ENCODE data around the gene MC1R. TPM values are rescaled to one million over a fixed set of nuclear protein-coding genes. Genes with fewer than 3 reads are reported as not detected.

MC1R gene
- total RNA-seq, 1 donor from 2014 or later, result 9.5 TPM

- intact Hi-C loops (cut with micrococcal nuclease), result no loop called here
These were observed 23.0 kb upstream of the MC1R start for GRCh38 chr16:89895482-89896250.

DNA sequence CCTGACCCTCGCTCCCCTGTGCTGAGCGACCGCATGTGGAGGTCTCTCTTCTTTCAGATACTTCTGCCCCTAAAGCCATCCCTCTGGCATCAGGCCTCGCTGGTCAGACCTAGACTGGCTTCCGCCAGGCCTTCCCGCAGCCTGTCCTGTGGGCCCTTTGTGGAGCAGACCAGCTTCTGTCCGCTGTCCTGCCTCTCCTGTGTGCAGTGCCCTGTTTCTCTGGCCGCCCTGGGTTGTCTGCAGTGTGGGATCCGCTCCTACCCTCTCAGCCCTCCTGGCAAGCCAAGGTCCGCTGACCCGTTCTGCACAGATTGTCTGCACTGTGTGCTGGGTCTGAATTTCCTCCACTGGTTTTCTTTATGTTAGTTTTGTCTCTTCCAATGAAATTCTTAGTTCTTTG is 21.5 kb upstream of the MC1R start:
- intact Hi-C loops (cut with micrococcal nuclease), result no loop called here

DNA sequence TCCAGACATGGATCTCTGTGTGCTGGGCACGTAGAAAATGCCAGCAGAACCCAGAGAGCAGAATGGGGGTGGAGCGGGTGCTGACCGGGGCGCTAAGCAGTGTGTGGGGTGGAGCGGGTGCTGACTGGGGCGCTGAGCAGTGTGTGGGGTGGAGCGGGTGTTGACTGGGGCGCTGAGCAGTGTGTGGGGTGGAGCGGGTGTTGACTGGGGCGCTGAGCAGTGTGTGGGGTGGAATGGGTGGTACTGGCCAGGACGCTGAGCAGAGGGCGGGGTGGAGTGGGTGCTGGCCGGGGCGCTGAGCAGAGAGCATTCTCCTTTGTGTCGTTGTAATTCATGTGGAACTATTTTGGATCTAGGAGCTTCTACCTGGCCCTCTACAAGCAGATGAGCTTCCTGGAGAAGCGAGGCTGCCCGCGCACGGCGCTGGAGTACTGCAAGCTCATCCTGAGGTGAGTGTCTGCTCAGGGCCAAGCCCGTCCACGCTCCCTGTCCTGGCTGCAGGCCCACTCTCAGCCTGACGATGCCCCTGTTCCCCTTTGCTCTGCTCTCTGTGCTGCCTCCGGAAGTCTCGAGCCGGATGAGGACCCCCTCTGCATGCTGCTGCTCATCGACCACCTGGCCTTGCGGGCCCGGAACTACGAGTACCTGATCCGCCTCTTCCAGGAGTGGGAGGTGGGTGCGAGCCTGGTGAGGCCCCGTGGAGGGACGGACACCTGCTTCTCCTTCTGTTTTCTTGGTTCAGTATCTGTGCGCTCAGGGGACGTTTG is 20.3 kb upstream of the MC1R start:
- intact Hi-C loops (cut with micrococcal nuclease), result no loop called here

DNA sequence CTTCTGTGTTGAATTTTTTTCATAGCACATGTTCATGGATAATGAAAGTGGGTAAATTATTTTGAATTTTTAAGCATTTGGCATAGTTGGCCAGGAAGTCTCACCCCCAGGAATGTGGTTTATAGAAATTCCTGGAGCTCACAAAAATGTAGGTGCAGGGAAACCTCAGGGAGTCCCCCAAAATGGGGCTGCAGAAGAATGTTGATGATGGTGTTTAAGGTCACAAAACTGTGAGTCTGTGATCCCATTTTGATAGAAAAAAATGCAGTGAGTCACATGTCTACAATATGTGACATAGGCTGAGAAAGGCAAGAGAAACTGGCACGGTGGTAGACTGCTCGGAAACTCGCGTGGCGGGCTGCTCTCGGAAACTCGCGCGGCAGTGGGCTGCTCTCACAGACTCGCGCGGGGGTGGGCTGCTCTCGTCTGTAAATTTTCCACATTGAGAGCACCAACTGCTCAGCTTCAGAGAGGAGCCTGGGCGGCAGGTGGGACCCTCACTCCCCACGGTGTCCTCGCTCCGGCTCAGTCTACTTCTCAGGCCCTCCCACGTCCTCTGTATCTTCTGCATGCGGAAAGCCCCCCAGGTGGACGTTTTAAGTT is 18.7 kb upstream of the MC1R start:
- intact Hi-C loops (cut with micrococcal nuclease), result no loop called here

DNA sequence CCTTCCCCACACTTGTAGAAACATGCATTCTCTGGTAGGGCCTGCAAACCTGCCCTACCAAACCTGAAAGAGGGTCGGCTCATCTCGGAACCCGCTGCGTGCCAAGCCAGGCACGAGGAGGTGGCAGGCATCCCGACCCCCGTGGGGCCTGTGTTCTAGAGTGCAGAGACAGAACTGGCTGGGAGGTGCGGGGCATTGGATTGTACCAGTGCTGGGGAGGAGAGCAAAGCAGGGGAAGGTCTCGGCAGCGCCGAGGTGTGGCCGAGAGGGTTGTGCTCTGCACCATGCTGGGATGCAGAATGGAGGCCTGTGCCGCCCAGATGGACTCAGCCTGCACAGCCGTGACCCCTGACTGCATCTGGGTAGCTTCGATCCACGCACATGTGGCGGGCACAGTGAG is 17.8 kb upstream of the MC1R start:
- intact Hi-C loops (cut with micrococcal nuclease), result no loop called here

DNA sequence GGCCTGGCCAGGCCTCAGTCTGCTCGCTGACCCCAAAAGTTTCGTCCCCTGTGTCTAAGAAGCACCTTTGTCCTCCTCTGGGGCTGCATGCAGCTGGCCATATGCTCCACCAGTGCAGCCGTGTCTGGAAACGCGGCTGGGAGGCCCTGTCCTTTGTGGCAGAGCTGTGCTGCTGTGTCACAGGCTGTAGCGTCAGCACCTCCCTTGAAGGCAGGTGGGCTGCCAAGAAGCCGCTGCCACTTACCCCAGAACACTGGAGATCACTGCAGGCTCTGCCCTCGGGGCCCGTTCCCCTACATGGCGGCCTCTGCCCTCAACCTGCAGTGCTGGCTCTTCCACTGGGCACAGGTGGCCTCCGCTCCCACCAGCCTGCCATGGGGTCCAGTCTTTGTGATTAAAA is 15.7 kb upstream of the MC1R start:
- intact Hi-C loops (cut with micrococcal nuclease), result no loop called here

- intact Hi-C loops (cut with micrococcal nuclease), result no loop called here
These were observed 14.7 kb upstream of the MC1R start for GRCh38 chr16:89903908-89904515.

DNA sequence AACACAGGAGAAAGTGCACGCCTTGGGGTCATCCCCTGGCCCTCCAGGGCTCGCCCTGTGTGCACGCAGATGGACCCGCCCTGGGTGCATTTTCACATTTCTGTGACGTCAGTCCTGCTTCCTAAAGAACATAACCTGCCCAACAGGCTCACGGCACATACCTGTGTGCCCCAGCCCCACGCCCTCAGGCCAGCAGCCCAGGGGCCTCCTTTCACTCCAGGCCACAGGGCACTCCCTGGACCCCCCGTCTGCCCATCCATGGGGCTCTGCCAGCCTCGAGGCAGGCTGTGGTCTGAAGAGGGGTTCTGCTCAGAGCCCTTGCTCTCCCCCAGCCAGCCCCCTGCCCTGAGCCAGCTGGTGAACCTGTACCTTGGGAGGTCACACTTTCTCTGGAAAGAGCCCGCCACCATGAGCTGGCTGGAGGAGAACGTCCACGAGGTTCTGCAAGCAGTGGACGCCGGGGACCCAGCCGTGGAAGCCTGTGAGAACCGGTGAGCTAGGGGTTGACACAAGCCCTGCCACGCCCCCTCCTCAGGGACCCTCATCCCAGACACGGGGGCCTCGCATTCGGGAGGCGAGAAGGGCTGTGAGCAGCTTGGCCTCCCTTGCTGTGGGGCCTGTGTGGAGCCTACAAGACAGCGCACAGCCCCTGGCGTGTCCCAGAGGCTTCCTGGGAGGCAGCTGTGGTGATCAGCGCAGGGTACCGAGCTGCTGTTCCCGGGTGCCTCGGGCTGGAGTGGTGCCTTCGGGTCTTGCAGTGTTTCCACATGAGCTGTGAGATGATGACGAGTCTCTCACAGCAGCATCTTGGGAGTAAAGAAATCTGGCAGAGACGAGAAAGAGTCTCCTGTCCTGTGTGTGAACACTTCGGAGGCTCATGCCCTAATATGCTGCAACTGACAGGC is 13.8 kb upstream of the MC1R start:
- intact Hi-C loops (cut with micrococcal nuclease), result no loop called here

DNA sequence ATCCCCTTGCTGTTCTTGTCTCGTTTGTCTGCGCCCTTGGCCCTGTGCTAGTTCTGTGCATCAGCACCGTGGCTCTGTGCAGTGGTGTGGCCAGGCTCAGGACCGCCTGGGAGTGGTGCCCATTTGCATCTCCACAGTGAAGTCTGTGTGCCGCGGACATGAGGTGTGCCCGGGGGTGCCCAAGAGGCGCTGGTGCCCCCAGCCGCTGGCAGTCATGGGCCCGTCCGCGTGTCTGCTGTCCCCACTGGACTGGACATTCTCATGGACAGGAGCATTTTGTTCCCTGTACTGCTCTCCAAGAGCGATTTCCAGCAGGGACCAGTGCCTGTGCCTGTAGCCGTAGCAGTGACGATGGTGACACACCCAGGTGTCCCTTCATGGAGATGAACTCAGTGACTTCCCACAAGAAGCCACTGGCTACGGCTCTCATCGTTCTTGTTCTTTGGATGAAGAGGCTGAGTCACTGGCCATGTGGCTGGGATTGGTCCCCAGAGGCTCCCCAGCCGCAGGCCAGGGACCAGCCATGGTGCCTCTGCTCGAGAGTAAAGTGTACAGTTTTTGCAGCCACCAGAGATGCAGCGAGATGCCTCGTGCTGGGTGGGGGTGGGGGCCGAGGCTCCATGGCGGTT is 13.0 kb upstream of the MC1R start:
- intact Hi-C loops (cut with micrococcal nuclease), result no loop called here

DNA sequence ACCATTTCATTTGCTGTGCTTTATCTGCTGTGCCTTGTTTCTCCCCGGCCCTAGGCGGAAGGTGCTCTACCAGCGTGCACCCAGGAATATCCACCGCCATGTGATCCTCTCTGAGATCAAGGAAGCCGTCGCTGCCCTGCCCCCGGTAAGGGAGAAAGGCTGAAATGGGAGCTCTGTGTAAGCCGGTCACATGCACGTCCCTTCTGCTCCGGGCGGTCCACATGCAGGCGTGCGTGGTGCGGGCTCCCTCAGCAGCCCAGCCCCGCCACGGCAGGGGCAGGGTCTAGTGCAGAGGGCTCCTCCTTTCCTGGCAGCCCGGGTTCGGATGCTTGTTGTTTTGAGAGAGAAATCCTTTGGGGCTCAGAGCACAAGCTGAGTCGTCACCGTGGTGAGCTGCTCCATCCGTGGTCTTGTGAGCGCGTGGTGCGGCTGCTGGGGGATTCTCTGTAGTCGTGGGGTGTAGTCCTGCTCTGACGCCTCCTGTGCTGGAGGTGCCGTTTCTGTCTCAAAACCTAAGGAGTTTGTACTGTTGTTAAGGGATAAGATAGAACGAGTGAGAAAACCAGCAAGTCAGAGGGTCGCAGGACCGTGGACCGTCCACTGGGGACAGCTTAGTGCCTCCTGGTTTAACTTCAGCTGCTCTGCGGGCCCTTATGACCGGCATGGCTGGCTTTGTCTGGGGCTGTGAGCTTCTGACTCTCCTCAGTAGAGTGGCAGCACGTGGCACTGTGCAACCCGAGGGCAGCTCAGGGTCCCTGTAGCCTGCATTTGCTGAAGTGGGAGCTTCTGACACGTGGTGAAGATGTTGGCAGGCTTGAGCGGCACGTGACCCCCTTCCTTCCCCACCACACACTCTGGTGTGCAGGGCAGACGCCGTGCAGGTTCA is 12.3 kb upstream of the MC1R start:
- intact Hi-C loops (cut with micrococcal nuclease), result no loop called here

- intact Hi-C loops (cut with micrococcal nuclease), result no loop called here
These were observed 11.4 kb upstream of the MC1R start for GRCh38 chr16:89907055-89907814.

DNA sequence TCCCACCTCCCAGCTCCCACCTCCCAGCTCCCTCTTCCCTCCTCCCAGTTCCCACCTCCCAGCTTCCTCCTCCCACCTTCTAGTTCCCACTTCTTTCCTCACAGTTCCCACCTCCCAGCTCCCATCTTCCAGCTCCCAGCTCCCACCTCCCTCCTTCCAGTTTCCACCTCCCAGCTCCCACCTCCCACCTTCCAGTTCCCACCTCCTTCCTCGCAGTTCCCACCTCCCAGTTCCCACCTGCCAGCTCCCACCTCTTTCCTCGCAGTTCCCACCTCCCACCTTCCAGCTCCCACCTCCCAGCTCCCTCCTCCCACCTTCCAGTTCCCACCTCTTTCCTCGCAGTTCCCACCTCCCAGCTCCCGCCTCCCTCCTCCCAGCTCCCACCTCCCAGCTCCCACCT is 10.4 kb upstream of the MC1R start:
- intact Hi-C loops (cut with micrococcal nuclease), result no loop called here

DNA sequence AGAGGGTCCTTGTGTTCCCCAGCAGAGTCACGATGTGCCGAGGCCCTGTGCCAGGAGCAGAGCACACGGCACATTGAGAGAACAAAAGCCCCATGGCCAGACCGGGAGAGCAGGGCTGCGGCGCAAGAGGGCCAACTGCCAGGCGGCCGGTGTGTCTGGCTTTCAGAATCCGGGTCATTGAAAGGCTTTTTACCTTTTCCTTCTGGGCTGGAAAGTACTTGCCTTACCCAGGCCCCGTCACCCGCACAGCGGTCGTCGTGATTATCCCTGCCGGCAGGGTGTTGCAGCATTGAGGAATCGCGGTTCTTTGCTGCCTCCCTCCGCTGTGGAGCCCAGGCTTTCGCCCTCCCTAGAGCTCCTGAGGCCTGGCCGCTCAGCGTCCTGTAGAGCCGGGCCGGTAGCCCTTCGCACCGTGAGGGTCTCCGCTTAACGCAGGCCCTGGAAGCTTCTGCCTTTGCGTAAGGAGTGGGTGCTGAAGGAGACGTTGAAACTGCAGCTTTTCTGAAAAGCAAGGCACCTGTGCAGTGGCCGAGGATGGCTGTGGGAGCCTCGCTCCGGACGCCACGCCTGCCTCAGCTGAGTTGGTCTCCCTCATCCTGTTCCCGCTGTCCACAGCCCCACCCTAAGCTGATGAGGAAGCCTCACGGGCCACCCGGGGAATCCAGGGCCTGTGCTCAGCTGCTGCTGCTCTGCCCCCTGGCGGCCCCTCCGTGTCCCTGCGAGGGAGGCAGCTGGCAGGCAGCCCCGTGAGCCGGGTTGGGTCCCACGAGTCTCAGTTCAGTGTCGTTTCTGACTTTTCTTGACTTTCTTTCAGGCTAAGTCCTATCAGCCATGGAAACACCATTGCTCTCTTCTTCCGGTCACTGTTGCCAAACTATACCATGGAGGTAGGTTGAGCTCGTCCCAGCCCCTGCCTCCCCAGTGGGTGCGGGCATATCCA is 8.6 kb upstream of the MC1R start:
- intact Hi-C loops (cut with micrococcal nuclease), result loop anchor here (1.0 kb wide), 2 partner anchors 204 to 210 kb away; no protein-coding TSS in a partner anchor

GRCh38 chr16:89910717-89911354 is 7.8 kb upstream of the MC1R start:
- intact Hi-C loops (cut with micrococcal nuclease), result loop anchor here (1.0 kb wide), 2 partner anchors 205 to 211 kb away; no protein-coding TSS in a partner anchor

DNA sequence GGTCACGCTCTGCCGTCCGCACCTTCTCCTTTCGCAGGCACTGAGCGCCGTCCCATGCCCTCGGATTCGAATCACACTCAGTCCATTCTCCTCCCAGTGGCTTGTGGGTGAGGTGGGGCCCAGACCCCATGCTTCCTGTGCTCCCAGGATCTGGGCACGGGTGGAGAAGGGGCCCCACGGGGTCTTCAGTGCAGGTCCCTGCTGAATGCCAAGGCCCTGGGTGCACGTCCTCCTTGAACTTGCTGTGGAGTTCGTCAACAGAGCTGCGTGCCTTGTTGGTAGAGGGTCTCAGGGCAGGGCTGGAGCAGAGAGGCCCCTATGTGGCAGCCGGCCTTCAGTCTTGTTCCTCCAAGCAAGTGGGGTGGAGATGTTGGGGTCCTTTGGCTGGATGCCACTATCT is 7.3 kb upstream of the MC1R start:
- intact Hi-C loops (cut with micrococcal nuclease), result no loop called here

GRCh38 chr16:89912143-89912542 is 6.5 kb upstream of the MC1R start:
- intact Hi-C loops (cut with micrococcal nuclease), result no loop called here

DNA sequence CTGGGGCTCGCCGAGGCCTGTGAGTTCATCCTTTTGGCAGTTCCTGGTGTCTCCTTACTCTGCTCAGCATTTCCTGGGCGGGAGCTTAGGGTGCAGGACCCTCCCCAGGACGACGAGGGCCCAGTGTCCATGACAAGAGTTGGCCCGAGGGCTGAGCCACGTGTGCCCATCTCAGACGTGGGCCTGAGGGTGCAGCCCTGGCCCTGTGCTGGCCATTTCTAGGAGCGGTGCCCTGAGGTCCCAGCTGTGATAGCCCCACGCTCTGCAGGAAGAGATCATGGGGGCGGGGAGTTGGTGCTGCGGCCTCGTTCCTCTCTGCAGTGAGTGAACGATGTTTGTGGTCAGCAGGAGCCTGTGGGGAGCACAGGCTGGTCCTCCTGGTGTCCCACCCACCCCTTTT is 6.0 kb upstream of the MC1R start:
- intact Hi-C loops (cut with micrococcal nuclease), result no loop called here
